CD4-positive, alpha-beta T cell treated with Interleukin-6 at 100 ng/mL for 8 hours (primary cell): ENCODE measurements around the gene GALNT12.

Experiments
- DNase-seq: peaks from one replicate; pipeline ENCODE4 v3.0.0-alpha.2; 2020; ENCODE audit warnings: mixed read lengths, low spot score

GALNT12 gene

DNA sequence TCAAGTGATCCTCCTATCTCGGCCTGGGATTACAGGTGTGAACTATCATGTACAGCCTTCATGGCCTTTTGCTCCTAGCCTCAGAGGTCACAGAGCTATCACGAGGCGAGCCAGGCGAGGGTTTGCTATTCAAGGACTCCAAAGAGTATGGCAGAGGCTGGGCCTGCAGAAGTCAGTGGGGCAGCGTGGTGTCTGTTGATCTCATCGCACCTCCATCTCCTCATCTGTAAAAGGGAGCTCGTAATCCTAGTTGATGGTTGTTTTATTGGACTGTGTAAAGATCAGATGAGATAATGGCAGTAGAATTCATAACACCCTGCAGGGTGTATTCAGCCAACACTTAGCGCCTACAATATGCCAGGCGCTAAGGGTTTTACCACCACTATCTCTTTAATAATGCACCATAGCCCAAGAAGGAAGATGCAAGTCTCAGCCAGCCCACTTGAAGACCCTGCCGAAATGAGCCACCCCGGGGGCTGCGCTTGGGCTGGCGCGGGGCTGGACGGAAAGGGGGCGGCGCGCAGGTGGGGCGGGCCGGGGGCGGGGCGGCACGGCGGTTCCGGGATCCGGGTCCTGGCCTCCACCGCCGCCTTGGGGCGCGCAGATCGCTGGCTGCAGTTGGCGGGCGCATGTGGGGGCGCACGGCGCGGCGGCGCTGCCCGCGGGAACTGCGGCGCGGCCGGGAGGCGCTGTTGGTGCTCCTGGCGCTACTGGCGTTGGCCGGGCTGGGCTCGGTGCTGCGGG is at the start of gene GALNT12:
TSS of gene GALNT12 (plus strand) at position 601 of the 744 bp plus-strand sequence. CDS start at position 630, 29 bp downstream.
- peak; percentile 48 for DNase-seq

- no peak for DNase-seq
These were observed 47.2 kb upstream of the GALNT12 start for GRCh38 chr9:98760231-98760630.

DNA sequence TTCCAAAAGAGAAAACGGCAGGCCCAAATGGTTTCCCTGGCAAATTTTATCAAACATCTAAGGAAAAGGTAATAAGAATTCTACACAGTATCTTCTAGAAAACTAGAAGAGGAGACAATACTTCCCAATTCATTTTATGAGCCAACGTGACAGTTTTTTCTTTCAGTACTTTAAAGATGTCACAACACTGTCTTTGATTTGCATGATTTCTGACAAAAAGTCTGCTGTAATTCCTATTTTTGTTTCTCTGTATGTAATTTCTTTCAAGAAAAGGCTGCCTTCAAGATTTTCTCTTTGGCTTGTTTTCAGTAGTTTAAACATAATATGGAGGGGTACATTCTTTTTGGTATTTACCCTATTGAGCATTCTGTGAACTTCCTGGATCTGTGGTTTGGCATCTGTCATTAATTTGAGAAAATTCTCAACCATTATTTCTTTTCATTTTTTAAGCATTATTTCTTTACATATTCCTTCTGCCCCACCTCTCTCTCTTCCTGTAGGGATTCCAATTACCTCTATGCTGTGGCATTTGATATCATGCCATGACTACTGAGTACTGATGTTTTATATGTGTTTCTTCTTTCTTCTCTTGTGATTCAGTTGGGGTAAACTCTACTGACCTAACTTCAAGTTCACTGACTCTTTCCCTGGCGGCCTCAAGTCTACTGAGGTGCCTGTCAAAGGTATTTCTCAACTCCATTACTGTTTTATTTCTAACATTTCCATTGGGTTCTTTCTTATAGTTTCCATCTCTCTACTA is 43.3 kb upstream of the GALNT12 start:
- DNase-seq = no peak

DNA sequence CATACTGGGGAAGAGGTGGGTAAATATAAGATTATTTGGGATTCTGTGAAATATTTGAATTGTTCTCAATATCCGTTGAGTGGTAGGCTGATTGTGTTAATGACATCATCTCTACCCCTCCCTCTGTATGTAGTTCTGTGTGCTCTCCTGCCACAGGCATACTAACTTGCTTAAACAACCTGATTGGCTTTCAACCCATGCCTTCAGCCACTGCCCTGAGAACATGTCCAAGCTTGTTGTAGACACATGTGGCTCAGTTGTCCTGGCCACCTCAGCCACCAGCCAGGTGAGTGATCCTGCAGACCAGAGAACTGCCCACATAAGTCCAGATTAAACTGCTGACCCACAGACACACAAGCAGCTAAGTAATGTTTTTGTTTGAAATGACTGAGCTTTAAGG is 42.2 kb upstream of the GALNT12 start:
- DNase-seq = no peak

- no peak for DNase-seq
These were observed 40.9 kb upstream of the GALNT12 start for GRCh38 chr9:98766586-98766985.

GRCh38 chr9:98767196-98767595 is 40.3 kb upstream of the GALNT12 start:
- DNase-seq = no peak

- no peak for DNase-seq
These were observed 39.6 kb upstream of the GALNT12 start for GRCh38 chr9:98767915-98768314.

DNA sequence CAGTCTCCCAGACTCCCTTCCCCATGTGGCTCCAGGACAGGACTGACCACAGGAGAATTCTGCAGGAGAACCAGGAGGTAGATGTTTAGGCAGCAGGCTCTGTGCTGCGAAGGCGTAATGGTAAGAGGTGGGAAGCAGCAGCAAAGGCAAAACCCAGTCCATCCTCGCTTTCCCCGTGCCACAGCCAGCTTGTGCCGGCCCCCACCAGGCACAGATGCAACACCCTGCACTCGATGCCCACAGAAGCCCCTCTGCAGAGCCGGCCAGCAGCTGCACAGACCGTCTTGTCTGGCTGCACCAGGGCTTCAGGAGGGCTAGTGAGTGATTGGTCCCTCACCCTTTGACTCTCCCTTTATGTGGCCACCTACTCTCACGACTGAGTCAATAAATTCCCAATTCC is 39.1 kb upstream of the GALNT12 start:
- DNase-seq = no peak

DNA sequence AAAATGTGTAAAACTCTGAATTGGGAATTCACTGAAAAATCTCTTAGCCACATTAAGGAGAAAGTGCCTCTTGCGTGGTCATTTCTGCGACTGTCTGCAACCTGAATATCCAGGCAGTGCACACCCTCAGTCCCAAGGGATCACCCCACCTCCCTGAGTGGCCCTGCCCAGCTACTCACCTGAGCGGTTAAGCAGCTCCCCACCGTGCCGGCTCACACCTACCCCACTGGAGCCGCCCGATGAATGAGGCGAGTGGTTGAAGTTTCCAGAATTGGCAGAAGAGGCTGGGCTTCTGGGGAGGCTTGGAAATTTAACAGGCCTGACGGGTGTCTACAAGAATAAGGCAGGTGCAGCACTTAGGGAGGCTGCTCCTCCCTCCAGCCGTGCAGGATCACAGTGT is 36.8 kb upstream of the GALNT12 start:
- DNase-seq = no peak

DNA sequence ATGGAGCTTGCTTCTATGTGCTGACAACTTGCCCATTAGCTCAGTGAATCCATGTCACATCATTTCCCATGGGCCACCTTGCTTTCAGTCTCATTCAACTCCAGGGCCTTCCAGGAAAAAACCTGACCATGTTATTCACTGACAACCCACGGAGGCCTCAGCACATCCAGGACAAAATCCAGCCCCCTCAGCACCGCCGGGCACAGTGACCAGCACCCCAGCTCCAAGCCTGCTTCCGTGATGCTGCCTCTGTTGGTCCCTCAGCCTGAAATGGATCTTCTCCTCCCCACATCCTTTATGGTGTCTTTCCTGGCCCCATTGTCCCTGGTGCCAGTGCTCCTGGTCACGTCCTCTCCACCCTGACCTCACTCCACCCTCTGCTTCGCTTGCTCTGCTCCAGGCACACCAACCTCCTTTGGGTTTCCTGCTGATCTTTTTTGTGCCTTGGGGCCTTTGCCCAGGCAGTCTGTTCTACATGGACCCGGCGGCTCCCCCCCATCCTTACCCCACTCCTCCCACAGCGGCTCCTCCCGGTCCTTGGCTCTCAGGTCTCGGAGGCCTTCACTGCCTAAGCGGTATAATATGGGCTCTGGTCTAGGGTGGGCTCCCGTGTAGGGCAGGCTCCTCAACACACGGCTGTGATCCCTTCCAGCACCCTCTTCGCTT is 36.1 kb upstream of the GALNT12 start:
- DNase-seq = no peak

DNA sequence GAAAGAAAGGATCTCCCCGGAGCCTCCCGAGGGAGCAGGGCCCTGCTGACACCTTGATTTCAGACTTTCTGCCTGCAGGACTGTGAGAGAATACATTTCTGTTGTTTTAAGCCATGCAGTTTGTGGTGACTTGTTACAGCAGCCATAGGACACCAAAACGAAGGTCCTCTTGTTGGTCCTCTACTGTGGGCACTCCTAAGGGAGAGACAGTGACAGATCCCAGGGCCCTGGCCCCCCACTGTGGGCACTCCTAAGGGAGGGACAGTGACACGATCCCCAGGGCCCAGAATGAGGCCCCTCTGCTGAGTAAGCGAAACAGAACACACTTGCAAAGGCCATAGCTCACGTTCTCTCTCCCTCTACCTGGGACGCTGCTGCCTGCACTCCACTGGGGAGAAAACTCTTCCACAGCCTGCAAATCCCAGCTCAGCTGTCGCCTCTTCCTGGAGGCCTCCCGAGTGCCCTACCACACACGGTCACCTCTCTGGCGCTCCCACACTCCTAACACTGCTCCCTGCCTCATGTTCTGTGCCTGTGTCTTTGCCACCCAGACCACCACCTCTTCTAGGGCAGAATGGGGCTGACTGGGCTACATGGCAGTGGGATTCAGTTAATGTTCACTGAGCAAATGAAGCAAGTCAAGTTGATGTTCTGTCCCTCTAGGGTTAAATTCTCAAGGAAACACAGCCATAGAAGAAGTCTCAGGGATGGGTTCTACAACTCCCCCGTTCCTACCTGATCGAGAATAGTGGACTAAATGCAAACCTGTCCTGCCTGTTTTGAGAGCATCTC is 34.9 kb upstream of the GALNT12 start:
- no peak for DNase-seq

DNA sequence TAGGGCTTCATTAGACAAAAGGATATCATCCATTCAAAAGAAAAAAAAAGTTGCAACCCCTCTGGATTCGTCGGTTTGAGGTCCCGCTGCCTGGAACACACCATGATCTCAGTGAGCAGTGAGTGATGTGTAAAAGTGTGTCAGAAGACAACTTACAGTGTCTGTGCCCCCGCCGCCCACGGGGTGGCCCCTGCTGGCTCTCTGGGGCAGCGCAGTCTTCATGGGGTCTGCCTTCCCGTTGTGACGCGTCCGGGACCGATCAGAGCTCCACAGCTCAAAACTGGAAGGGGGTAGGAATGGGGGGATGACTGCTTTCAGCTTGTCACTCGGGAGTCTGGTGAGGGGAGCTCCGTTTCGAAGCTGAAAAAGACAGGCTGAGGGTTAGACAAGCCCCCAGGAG is 33.7 kb upstream of the GALNT12 start:
- no peak for DNase-seq

GRCh38 chr9:98774746-98775145 is 32.7 kb upstream of the GALNT12 start:
- DNase-seq = no peak

- peak; percentile 13 for DNase-seq
These were observed 31.5 kb upstream of the GALNT12 start for GRCh38 chr9:98775831-98776441.

- no peak for DNase-seq
These were observed 29.9 kb upstream of the GALNT12 start for GRCh38 chr9:98777618-98778017.

GRCh38 chr9:98778251-98778650 is 29.2 kb upstream of the GALNT12 start:
- no peak for DNase-seq

- no peak for DNase-seq
These were observed 28.5 kb upstream of the GALNT12 start for GRCh38 chr9:98778711-98779530.

DNA sequence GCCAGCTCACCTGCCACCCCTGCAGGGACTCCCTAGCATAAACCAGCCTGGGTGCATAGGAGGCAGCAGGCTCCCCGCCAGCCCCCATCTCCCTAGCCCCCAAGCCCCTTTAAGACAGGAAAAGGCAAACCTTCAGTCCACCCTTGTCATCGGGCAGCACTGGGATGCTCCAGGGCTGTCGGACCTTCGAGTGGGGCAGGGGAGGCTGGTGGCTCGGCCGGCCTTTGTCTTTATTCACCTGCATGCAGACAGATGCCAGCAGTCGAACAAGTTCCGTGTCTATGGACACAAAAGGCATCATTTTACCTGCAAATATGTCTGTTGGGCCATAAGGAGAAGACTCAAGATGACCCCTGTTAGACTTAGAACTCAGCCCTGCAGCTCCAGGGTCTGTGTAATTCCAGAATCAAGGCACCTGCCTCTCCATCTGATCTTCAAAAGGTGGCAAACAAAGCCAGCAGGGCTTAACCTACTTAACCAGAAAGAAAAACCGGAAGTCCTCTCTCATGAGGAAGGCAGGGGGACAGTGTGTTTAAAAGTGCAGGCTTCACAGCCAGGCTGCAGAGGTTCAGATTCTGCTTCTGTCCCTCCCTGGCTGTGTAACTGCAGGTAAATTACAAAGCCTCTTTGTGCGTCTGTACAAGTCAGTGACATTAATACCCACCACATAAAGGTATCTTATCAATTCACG is 27.3 kb upstream of the GALNT12 start:
- DNase-seq = no peak

DNA sequence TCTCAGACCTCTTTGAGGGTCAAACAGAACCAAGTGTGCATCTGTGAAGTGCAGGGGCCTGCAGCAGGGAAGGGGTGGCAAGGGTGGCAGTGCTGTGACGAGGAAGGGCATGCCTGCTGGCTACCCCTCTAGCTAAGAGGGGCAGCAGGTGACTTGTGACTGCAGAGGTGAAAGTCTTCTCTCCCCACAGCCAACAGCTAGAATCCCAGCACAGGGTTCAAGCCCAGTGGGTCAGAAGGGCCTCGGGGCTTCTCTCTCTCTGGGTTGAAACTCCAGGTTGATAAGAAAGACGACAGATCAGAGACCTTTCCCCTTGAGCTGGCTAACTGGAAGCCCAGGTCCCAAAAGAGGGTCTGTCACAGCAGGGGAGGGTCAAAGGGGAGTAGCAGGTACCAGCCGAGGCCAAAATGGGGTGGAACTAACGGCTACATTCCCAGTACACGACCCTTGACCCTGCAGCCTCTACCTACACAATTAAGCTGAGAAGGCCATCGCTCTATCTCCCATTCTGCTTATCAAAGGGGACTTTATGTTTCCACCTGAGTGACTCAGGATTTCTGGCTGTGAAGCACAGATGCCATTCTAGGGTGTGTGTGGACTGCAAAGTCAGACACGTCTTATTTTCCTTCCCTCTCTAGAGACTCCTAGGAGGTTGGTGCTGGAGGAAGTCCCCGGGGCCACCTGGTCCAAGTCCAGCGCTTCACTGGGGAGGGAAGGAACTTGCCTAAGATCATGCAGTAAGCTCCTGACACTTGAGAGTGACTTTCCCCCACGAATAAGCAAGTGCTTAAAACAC is 25.7 kb upstream of the GALNT12 start:
- DNase-seq = no peak
